Mesothelial cell of epicardium (in vitro differentiated cells): ENCODE measurements around the gene SMTNL1. TPM values are rescaled to one million over a fixed set of nuclear protein-coding genes. Genes with fewer than 3 reads are reported as not detected.

ENCODE experiments used
- DNase-seq, 2 experiments: peaks; one replicate each; pipeline ENCODE4 v3.0.0; 2021; ENCODE audit warnings: low spot score in 2 of 2; ENCODE audit not compliant: unreplicated experiment in 2 of 2
- H3K27ac Mint-ChIP-seq: 2 replicates; pipeline ENCODE4 v1.8.0; 2021; ENCODE audit warnings: mixed read lengths
- H3K27me3 Mint-ChIP-seq: 2 replicates; pipeline ENCODE4 v1.8.0; 2021; ENCODE audit warnings: low read depth, mixed read lengths
- H3K36me3 Mint-ChIP-seq: 2 replicates; pipeline ENCODE4 v1.8.0; 2021; ENCODE audit warnings: mixed read lengths
- H3K4me1 Mint-ChIP-seq: 2 replicates; pipeline ENCODE4 v1.8.0; 2021; ENCODE audit warnings: mixed read lengths
- H3K4me3 Mint-ChIP-seq: 2 replicates; pipeline ENCODE4 v1.8.0; 2021; ENCODE audit warnings: mild to moderate bottlenecking, moderate library complexity, mixed read lengths
- H3K9me3 Mint-ChIP-seq: 2 replicates; pipeline ENCODE4 v1.8.0; 2021; ENCODE audit warnings: mixed read lengths
- CTCF ChIP-seq: fragments of 200-600 bp; sonication (generic); IDR thresholded peaks from one replicate; pipeline ENCODE4 v1.5.0; 2021; ENCODE audit warnings: antibody characterized with exemption; ENCODE audit not compliant: unreplicated experiment
- total RNA-seq: library from RNA; stranded (reverse); gene quantifications from 3 replicates; pipeline ENCODE4 v1.2.1, GENCODE V29; 2021

The SMTNL1 gene
- total RNA-seq, 1 donor from 2014 or later, result not detected

- H3K4me1 Mint-ChIP-seq, result peaks cover 12% of the 10 kb centered on the region
- no peaks in the 10 kb centered on the region for H3K9me3 Mint-ChIP-seq
- peak overlapping the region; percentile 62 for H3K4me3 Mint-ChIP-seq
- no peak for DNase-seq
- no peak for TF ChIP-seq CTCF
- no peak overlapping the region for H3K27ac Mint-ChIP-seq
- H3K27me3 Mint-ChIP-seq, result no peaks in the 10 kb centered on the region
- no peaks in the 10 kb centered on the region for H3K36me3 Mint-ChIP-seq
Measured at GRCh38 chr11:57499983-57500461, 37.4 kb upstream of the SMTNL1 start.

DNA sequence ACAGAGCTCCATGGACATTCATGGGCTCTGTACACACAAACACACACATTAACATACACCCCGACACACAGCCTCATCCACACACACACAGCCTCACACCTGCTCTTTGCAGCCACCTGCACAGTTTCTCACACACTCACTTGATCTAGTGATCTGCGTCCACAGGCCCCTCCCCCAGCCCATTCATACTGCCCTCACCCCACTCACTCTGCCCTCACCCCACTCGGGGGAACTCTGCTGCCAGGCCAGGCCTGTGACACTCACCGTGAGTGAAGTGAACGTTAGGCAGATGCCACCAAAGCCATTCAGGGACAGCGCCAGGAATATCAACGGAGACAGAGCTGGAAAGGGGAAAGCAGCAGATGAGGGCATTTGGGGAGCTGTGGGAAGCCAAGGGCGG is 36.9 kb upstream of the SMTNL1 start:
- Mint-ChIP-seq H3K4me3 (peak overlapping the region; percentile 62), H3K36me3 (no peaks in the 10 kb centered on the region), H3K27ac (no peak overlapping the region), H3K27me3 (no peaks in the 10 kb centered on the region), H3K4me1 (peaks cover 12% of the 10 kb centered on the region), H3K9me3 (no peaks in the 10 kb centered on the region)
- no peak for DNase-seq
- no peak for TF ChIP-seq CTCF

- Mint-ChIP-seq H3K36me3 (no peaks in the 10 kb centered on the region), H3K9me3 (no peaks in the 10 kb centered on the region), H3K27ac (no peak overlapping the region), H3K4me1 (peaks cover 12% of the 10 kb centered on the region), H3K4me3 (no peak overlapping the region), H3K27me3 (no peaks in the 10 kb centered on the region)
- no peak for DNase-seq
- no peak for TF ChIP-seq CTCF
Measured at GRCh38 chr11:57500926-57501325, 36.5 kb upstream of the SMTNL1 start.

DNA sequence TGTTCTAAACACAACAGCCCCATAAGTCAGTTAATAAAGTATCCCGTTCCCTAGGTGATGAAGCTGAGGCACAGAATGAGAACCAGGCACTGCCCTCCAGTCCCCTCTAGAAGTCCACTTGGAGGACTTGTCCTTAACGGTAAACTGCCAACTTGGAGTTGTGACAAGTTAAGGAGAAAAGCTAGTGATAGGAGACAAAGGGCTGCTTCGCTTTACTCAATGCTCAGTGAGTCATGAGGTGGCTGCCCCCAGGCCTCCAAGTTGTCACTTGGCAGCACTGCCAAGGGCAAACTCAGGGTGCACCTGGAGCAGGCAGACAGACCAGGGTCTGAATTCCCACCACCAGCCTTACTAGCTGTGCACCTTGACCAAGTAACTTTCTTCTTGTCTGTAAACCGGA is 35.4 kb upstream of the SMTNL1 start:
- Mint-ChIP-seq H3K4me3 (no peak overlapping the region), H3K4me1 (peaks cover 12% of the 10 kb centered on the region), H3K9me3 (no peaks in the 10 kb centered on the region), H3K27me3 (no peaks in the 10 kb centered on the region), H3K36me3 (no peaks in the 10 kb centered on the region), H3K27ac (no peak overlapping the region)
- TF ChIP-seq CTCF, result no peak
- DNase-seq, result no peak

DNA sequence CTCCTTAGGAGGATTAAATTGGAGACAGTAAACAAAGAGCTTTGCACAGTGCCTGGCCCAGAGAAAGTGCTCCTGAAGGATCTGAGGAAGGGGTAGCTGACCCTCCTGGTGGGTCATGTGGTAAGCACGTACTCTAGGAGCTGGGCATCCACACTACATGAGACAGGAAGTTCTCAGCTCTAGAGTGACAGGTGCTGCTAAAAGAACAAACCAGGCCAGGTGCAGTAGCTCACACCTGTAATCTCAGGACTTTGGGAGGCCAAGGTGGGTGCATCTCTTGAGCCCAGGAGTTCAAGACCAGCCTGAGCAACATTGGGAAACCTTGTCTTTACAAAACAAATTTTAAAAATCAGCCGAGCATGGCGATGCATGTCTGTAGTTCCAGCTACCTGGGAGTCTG is 35.0 kb upstream of the SMTNL1 start:
- Mint-ChIP-seq H3K27ac (no peak overlapping the region), H3K27me3 (no peaks in the 10 kb centered on the region), H3K9me3 (no peaks in the 10 kb centered on the region), H3K36me3 (no peaks in the 10 kb centered on the region), H3K4me3 (no peak overlapping the region), H3K4me1 (peaks cover 12% of the 10 kb centered on the region)
- no peak for DNase-seq
- TF ChIP-seq CTCF, result no peak

DNA sequence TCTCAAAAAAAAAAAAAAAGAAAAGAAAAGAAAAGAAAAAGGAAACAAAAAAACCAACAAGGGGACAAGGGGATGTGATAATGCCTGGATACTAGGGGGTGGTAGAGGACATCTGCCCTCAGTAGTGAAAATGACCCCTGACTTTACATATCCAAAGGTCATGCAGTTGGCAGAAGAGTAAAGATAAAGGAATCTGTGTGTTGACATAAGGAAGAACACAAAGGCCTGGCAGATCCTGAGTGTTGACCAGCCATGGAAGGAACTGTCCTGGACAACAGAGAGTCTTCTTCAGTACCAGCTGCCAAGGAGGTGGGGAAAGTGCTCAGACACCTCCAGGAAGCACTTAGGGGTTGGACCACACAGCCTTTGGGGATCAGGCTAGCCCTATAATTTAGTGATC is 34.5 kb upstream of the SMTNL1 start:
- no peak for TF ChIP-seq CTCF
- H3K4me3 Mint-ChIP-seq, result no peak overlapping the region

More for the DNA sequence above, 34.5 kb upstream of the SMTNL1 start:
- Mint-ChIP-seq H3K9me3 (no peaks in the 10 kb centered on the region), H3K4me1 (peaks cover 12% of the 10 kb centered on the region), H3K36me3 (no peaks in the 10 kb centered on the region), H3K27ac (no peak overlapping the region), H3K27me3 (no peaks in the 10 kb centered on the region)
- DNase-seq, result no peak
